ENCODE results near the gene DYSF. TPM values are rescaled to one million over a fixed set of nuclear protein-coding genes. Genes with fewer than 3 reads are reported as not detected.

Gene DYSF
- total RNA-seq, 1 donor from 2014 or later: 3.4 TPM

DNA sequence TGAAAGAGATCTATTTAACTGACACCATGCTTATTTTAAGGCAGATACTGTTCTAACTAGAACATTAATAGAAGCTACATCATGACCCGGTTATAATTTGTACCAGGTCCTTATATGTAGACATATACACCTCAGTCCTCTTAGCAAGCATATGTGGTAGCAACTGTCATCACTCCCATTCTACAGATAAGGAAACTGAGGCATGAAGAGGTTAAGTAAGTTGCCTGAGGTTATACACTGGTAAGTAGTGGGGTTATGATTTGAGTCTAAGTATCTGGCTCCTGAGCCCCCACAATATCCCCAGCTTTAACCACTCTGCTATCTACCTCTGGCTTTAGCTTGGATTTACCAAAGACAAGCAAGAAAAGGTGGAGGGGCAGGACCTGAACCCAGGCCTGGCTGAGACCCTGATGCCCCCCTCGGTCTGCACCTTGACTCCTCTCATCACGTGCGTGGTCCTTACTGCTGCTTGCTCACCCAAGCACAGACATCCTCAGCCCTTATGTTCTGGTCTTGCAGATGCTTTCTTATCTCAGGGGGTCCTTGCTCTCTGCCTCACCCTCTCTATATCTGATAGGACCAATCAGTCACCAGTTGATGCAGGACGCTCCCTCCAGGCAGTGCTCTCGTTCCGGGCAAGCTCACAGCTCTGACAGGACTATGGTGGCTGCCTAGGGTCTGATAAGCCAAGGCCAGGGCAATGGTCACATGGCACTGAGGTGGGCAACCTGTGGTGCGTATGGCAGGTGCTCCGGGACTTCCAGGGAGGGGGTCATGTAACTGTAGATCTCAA lies 4.0 kb downstream of the DYSF start:
- ATAC-seq: no peak

- no peak for ATAC-seq
Observed at GRCh38 chr2:71457923-71458322, 4.6 kb downstream of the DYSF start.

GRCh38 chr2:71458413-71459083 lies 5.2 kb downstream of the DYSF start:
- no peak for ATAC-seq

GRCh38 chr2:71459084-71459431 lies 5.7 kb downstream of the DYSF start:
- no peak for ATAC-seq

- ATAC-seq: no peak
Observed at GRCh38 chr2:71460056-71460455, 6.7 kb downstream of the DYSF start.

- peak; percentile 61 for ATAC-seq
Observed at GRCh38 chr2:71460595-71461303, 7.4 kb downstream of the DYSF start.

DNA sequence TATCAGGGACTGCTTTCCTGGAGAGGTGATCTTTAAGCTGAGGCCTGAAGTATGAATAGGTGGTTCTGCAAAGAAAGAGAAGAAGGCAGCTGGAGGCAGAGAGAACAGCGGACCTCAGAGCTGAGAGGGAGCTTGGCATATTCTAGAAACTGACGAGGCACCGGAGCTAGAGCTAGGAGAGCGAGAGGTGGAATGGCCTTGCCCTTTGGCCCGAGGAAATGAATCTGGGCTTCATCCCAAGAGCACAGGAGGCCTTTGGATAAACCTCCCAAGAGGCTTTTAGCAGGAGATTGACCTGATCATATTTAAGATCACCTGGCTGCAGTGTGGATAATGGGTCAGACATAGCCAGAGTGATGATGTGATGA lies 7.9 kb downstream of the DYSF start:
- ATAC-seq: no peak

- ATAC-seq: no peak
Observed at GRCh38 chr2:71462056-71462605, 8.8 kb downstream of the DYSF start.

DNA sequence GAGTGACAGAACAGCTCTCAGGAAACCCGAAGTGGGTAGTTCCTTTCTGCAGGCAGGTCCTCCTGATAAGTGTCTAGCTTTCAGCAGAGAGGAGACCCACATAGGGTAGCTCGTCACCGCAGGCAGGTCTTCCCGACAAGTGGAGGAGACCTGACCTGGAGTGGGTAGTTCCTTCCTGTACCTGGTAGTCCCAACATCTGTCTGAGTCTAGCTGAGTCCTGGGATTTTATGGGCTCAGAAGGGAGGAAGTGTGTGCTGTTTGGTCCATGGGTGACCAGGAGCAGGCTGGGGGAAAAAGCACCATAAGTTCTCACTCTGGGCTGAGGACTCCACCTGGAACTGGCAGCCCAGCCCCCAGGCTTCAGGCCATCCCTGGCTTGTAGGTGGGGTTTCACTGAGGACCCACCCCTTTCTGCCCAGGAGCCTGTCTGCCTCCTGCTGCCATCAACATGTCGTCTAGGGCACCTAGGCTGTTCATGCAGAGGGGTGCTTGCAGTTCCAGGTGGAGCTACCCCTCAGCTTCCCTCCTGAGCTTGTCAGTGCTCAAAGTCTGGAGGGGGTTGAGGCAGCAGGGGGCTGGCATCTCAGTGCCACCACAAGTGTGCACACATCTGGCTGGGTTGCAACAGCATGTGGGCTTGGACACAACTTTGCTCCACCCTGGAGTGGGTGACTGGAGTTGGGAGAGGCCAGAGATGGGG lies 9.4 kb downstream of the DYSF start:
- no peak for ATAC-seq

- ATAC-seq: no peak
Observed at GRCh38 chr2:71463342-71463654, 9.9 kb downstream of the DYSF start.

DNA sequence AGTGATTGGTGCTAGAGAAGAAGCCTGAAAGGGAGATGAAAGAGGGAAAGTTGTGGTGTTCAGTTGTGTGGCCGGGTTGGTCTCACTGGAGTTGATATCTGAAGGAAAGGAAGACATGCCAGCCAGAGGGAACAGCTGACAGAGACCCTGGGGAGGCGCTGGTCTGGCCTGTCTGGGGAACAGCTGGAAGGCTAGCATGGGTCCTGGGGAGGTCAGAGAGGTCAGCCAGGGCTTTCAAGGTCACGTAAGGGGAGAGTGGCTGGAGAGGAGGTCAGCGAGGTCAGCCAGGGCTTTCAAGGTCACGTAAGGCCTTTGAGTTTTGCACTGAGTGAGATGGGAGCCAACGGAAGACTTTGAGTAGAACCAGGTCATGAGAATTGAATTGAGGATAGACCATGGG lies 11.0 kb downstream of the DYSF start:
- no peak for ATAC-seq

- no peak for ATAC-seq
Observed at GRCh38 chr2:71465356-71465755, 12.0 kb downstream of the DYSF start.

- no peak for ATAC-seq
Observed at GRCh38 chr2:71465961-71466300, 12.6 kb downstream of the DYSF start.

DNA sequence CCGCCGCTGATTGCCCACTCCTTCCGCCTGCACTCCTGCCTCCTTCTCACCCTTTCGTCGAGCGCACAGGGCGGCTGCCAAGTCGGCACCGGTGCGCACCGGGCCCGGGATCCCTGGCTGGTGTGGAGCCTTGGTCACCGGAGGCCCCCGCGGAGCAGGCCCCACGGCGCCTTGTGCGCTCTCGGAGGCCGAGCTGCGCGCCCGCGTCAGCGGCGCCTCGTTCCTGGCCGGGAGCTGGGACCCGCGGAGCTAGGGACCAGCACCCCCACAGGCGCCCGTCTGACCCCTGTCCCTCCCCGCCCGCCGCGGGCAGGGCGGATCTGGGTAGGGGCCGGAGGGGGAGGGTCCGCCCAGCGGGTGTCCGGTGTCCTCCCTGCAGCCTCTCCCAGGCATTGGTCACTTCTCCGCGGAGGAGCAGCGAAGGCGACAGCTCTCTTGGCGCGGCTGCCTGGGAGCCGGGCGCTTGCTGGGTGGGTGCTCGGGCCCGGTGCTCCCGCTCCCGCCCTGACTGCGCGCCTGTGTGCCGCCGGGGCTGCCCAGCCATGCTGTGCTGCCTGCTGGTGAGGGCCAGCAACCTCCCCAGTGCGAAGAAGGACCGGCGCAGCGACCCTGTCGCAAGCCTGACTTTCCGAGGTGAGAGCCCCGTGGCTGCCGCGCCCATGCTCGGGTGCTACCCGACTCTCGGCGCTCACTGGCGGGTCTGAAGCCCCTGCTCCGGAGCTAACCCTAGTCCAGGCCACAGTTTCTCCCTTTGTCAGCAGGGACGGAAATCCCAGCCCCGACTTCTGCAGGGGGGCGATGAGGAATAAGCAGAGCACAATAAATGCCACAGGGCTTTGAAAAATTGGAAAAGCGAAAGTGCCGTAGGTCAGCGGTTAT lies 13.2 kb downstream of the DYSF start:
- ATAC-seq: peak; percentile 39

DNA sequence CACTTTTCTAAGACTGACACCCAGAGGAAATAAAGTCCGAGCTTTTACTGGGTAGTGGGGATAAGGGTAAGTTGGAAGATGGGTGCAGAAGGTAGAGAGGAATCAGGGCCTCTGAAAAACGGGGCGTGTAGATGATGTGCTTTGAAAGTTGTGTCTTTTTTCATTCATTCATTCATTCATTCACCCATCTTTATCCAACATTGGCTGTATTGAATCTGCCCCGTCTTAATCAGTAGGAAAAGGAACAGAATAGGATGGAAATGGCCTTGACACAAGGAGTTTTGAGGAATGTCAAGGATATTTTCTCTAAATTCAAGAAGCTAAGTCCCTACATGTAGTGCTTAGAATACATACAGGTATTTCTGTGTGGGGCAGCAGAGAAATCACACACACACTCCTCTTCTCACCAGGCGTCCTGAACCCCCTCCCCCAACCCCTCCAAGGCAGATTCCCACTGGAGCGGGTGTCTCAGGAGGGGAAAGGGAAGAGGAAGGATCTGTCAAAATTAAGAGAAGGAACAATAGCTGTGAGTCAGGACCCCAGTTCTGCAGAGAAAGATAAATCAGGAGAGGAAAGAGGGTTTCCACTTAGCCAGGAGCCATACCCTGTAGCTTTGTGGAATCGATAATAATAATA lies 13.9 kb downstream of the DYSF start:
- ATAC-seq: no peak

- ATAC-seq: no peak
Observed at GRCh38 chr2:71468279-71469015, 15.1 kb downstream of the DYSF start.

GRCh38 chr2:71469403-71470398 lies 16.3 kb downstream of the DYSF start:
- ATAC-seq: no peak

GRCh38 chr2:71471276-71471675 lies 17.9 kb downstream of the DYSF start:
- no peak for ATAC-seq

DNA sequence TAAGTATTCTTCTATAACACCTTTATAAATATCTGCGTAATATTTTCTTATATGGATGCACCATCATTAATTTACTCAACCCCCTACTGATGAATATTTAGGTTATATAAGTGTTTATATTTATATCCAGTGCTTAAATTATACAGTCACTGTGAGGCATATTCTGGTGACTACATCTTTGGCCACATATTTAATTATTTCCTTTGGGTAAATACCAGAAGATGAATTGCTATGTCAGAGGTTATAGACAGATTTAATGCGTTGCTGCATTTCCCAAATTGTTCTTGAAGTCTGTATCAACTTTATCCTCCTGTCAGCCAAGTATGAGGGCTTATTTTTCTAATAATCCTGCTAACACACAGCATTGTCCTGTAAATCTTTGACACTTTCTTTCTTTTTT lies 18.7 kb downstream of the DYSF start:
- ATAC-seq: no peak

Data from esophagus mucosa (tissue), 1 donor.